ENCODE results near the gene KLHL8.

The KLHL8 gene

GRCh38 chr4:87118421-87118820 is 102.0 kb downstream of the KLHL8 start:
- TF ChIP-seq CTCF (IDR thresholded peaks at IDR 0.05; ENCODE audit: extremely low read depth, insufficient read depth, missing control alignments): no peak
- no peak for DNase-seq (ENCODE audit: low spot score)
- in situ Hi-C loops (cut with MboI; ENCODE audit: low pct_unique_long_range_greater_than_20kb, low sequenced_read_pairs, unreplicated experiment): no loop called here

GRCh38 chr4:87117732-87118075 is 102.7 kb downstream of the KLHL8 start:
- in situ Hi-C loops (cut with MboI; ENCODE audit: low pct_unique_long_range_greater_than_20kb, low sequenced_read_pairs, unreplicated experiment): no loop called here
- DNase-seq (ENCODE audit: low spot score): no peak
- TF ChIP-seq CTCF (IDR thresholded peaks at IDR 0.05; ENCODE audit: extremely low read depth, insufficient read depth, missing control alignments): no peak

GRCh38 chr4:87117051-87117731 is 103.2 kb downstream of the KLHL8 start:
- no peak for TF ChIP-seq CTCF (IDR thresholded peaks at IDR 0.05; ENCODE audit: extremely low read depth, insufficient read depth, missing control alignments)
- DNase-seq (ENCODE audit: low spot score): no peak
- in situ Hi-C loops (cut with MboI; ENCODE audit: low pct_unique_long_range_greater_than_20kb, low sequenced_read_pairs, unreplicated experiment): no loop called here

- in situ Hi-C loops (cut with MboI; ENCODE audit: low pct_unique_long_range_greater_than_20kb, low sequenced_read_pairs, unreplicated experiment): no loop called here
- no peak for TF ChIP-seq CTCF (IDR thresholded peaks at IDR 0.05; ENCODE audit: extremely low read depth, insufficient read depth, missing control alignments)
- no peak for DNase-seq (ENCODE audit: low spot score)
These were observed 104.2 kb downstream of the KLHL8 start for GRCh38 chr4:87116231-87116630.

- DNase-seq (ENCODE audit: low spot score): no peak
- no peak for TF ChIP-seq CTCF (IDR thresholded peaks at IDR 0.05; ENCODE audit: extremely low read depth, insufficient read depth, missing control alignments)
- in situ Hi-C loops (cut with MboI; ENCODE audit: low pct_unique_long_range_greater_than_20kb, low sequenced_read_pairs, unreplicated experiment): no loop called here
These were observed 106.0 kb downstream of the KLHL8 start for GRCh38 chr4:87114245-87115062.

- no peak for TF ChIP-seq CTCF (IDR thresholded peaks at IDR 0.05; ENCODE audit: extremely low read depth, insufficient read depth, missing control alignments)
- in situ Hi-C loops (cut with MboI; ENCODE audit: low pct_unique_long_range_greater_than_20kb, low sequenced_read_pairs, unreplicated experiment): no loop called here
- DNase-seq (ENCODE audit: low spot score): no peak
These were observed 108.4 kb downstream of the KLHL8 start for GRCh38 chr4:87112063-87112462.
